ENCODE results near the gene CD86.

DNA sequence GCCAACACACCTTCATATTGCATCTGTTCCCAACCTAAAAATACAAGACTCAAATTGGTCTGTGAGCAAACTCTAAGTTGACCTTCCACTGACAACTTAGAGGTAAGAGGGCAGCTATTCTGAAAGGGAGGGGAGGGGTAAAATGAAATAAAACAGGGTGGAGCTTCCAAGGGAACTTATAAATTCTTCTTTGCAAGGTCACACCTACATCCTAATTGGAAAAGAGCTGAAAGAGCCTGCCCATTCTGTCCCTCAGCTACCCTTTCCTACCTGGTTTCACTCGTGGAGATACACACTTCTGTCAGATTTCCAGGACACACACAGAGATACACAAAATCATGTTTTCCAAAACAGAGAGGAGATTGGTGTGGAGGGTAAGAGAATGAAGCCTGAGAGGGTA, 34.1 kb upstream of the CD86 start:
- TF ChIP-seq, protein P1, sequence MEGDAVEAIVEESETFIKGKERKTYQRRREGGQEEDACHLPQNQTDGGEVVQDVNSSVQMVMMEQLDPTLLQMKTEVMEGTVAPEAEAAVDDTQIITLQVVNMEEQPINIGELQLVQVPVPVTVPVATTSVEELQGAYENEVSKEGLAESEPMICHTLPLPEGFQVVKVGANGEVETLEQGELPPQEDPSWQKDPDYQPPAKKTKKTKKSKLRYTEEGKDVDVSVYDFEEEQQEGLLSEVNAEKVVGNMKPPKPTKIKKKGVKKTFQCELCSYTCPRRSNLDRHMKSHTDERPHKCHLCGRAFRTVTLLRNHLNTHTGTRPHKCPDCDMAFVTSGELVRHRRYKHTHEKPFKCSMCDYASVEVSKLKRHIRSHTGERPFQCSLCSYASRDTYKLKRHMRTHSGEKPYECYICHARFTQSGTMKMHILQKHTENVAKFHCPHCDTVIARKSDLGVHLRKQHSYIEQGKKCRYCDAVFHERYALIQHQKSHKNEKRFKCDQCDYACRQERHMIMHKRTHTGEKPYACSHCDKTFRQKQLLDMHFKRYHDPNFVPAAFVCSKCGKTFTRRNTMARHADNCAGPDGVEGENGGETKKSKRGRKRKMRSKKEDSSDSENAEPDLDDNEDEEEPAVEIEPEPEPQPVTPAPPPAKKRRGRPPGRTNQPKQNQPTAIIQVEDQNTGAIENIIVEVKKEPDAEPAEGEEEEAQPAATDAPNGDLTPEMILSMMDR (IDR thresholded peaks at IDR 0.05) = no peak
- TF ChIP-seq EP300 (IDR thresholded peaks at IDR 0.05; ENCODE audit: low read depth) (no peak), POLR2AphosphoS5 (IDR thresholded peaks at IDR 0.05) (peak in 2 of 3 donors; percentile 35 to 68)
